Mesothelial cell of epicardium (in vitro differentiated cells): Measurements from ENCODE around the gene MEGF10. TPM values are rescaled to one million over a fixed set of nuclear protein-coding genes. Genes with fewer than 3 reads are reported as not detected.

Experiments used
- DNase-seq, 2 experiments: peaks; one replicate each; pipeline ENCODE4 v3.0.0; 2021; ENCODE audit warnings: low spot score in 2 of 2; ENCODE audit not compliant: unreplicated experiment in 2 of 2
- H3K27ac Mint-ChIP-seq: 2 replicates; pipeline ENCODE4 v1.8.0; 2021; ENCODE audit warnings: mixed read lengths
- H3K27me3 Mint-ChIP-seq: 2 replicates; pipeline ENCODE4 v1.8.0; 2021; ENCODE audit warnings: low read depth, mixed read lengths
- H3K36me3 Mint-ChIP-seq: 2 replicates; pipeline ENCODE4 v1.8.0; 2021; ENCODE audit warnings: mixed read lengths
- H3K4me1 Mint-ChIP-seq: 2 replicates; pipeline ENCODE4 v1.8.0; 2021; ENCODE audit warnings: mixed read lengths
- H3K4me3 Mint-ChIP-seq: 2 replicates; pipeline ENCODE4 v1.8.0; 2021; ENCODE audit warnings: mild to moderate bottlenecking, moderate library complexity, mixed read lengths
- H3K9me3 Mint-ChIP-seq: 2 replicates; pipeline ENCODE4 v1.8.0; 2021; ENCODE audit warnings: mixed read lengths
- total RNA-seq: library from RNA; stranded (reverse); gene quantifications from 3 replicates; pipeline ENCODE4 v1.2.1, GENCODE V29; 2021
- TF ChIP-seq, protein P1 (sequence below): fragments of 200-600 bp; sonication (generic); IDR thresholded peaks from one replicate; pipeline ENCODE4 v1.5.0; 2021; ENCODE audit warnings: antibody characterized with exemption; ENCODE audit not compliant: unreplicated experiment

Gene MEGF10
- total RNA-seq, 1 donor from 2014 or later: 3.0 TPM

DNA sequence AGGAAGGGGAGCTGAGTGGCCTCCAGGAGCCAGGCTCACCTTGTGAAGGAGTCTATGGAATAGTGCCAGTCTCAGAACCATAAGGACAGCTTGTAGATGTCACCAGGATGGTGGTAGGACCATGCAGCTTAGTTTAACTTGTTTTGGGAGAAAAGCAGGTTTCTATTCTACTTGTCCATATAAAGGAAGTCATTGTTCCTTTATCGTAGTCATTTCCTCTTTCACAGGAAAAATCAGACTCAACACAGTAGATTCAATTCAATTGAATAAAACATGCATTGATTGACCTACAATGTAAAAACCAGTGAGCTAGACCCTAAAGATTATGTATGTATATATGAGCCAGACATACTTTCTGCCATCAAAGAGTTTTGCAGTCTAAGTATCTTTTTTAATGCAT, 53.3 kb downstream of the MEGF10 start:
- Mint-ChIP-seq H3K9me3 (peaks cover 14% of the 10 kb centered on the region), H3K4me3 (no peak overlapping the region), H3K36me3 (no peaks in the 10 kb centered on the region), H3K27ac (no peak overlapping the region), H3K4me1 (no peaks in the 10 kb centered on the region), H3K27me3 (peaks cover 14% of the 10 kb centered on the region)
- no peak for DNase-seq
- TF ChIP-seq, protein P1, sequence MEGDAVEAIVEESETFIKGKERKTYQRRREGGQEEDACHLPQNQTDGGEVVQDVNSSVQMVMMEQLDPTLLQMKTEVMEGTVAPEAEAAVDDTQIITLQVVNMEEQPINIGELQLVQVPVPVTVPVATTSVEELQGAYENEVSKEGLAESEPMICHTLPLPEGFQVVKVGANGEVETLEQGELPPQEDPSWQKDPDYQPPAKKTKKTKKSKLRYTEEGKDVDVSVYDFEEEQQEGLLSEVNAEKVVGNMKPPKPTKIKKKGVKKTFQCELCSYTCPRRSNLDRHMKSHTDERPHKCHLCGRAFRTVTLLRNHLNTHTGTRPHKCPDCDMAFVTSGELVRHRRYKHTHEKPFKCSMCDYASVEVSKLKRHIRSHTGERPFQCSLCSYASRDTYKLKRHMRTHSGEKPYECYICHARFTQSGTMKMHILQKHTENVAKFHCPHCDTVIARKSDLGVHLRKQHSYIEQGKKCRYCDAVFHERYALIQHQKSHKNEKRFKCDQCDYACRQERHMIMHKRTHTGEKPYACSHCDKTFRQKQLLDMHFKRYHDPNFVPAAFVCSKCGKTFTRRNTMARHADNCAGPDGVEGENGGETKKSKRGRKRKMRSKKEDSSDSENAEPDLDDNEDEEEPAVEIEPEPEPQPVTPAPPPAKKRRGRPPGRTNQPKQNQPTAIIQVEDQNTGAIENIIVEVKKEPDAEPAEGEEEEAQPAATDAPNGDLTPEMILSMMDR: no peak

- Mint-ChIP-seq H3K4me1 (no peaks in the 10 kb centered on the region), H3K4me3 (no peak overlapping the region), H3K27ac (no peak overlapping the region), H3K36me3 (no peaks in the 10 kb centered on the region), H3K27me3 (peaks cover 13% of the 10 kb centered on the region), H3K9me3 (peaks cover 11% of the 10 kb centered on the region)
- DNase-seq: no peak
- TF ChIP-seq, protein P1: no peak
These were observed 54.3 kb downstream of the MEGF10 start for GRCh38 chr5:127344931-127345330.

- DNase-seq: no peak
- peaks cover 3% of the 10 kb centered on the region for H3K9me3 Mint-ChIP-seq
- H3K4me1 Mint-ChIP-seq: no peaks in the 10 kb centered on the region
- no peak overlapping the region for H3K27ac Mint-ChIP-seq
- H3K27me3 Mint-ChIP-seq: peaks cover 2% of the 10 kb centered on the region
- no peak overlapping the region for H3K4me3 Mint-ChIP-seq
- no peaks in the 10 kb centered on the region for H3K36me3 Mint-ChIP-seq
- TF ChIP-seq, protein P1: no peak
These were observed 60.8 kb downstream of the MEGF10 start for GRCh38 chr5:127351418-127351817.

DNA sequence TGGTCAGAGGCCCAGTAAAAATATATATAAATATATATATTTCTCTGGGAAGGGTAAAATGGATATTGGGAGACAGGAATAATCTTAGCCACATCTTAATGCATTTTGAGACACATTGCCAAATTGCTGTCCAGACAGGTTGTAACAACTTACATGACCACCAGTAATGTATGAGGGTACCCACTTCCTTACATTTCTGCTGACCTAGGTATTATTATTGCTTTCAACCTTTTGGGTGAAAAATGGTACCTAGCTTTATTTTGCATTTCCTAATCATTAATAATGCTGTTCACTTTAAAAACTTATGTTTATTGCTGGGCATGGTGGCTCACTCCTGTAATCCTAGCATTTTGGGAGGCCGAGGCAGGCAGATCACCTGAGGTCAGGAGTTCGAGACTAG, 61.5 kb downstream of the MEGF10 start:
- Mint-ChIP-seq H3K4me1 (no peaks in the 10 kb centered on the region), H3K9me3 (no peaks in the 10 kb centered on the region), H3K4me3 (no peak overlapping the region), H3K36me3 (no peaks in the 10 kb centered on the region), H3K27ac (no peak overlapping the region), H3K27me3 (no peaks in the 10 kb centered on the region)
- TF ChIP-seq, protein P1: no peak
- no peak for DNase-seq

GRCh38 chr5:127353327-127353726, 62.7 kb downstream of the MEGF10 start:
- Mint-ChIP-seq H3K36me3 (no peaks in the 10 kb centered on the region), H3K4me3 (no peak overlapping the region), H3K27ac (no peak overlapping the region), H3K4me1 (no peaks in the 10 kb centered on the region), H3K9me3 (no peaks in the 10 kb centered on the region), H3K27me3 (no peaks in the 10 kb centered on the region)
- DNase-seq: no peak
- TF ChIP-seq, protein P1: no peak

- TF ChIP-seq, protein P1: no peak
- Mint-ChIP-seq H3K27ac (no peak overlapping the region), H3K4me1 (no peaks in the 10 kb centered on the region), H3K9me3 (no peaks in the 10 kb centered on the region), H3K4me3 (no peak overlapping the region), H3K27me3 (no peaks in the 10 kb centered on the region), H3K36me3 (no peaks in the 10 kb centered on the region)
- no peak for DNase-seq
These were observed 63.2 kb downstream of the MEGF10 start for GRCh38 chr5:127353796-127354195.
